Stimulated activated CD4-positive, alpha-beta T cell treated with anti-CD3 and anti-CD28 coated beads, Interleukin-1b, Interleukin-23, amount 100 ng/mL, for 24 hours (primary cell): ENCODE data around the gene MRPL39.

Source experiments
- DNase-seq, 4 experiments: peaks; one replicate each; pipeline ENCODE4 v3.0.0-alpha.2; 2020; ENCODE audit warnings: low read depth in 4 of 4, low spot score in 1 of 4

The MRPL39 gene

DNA sequence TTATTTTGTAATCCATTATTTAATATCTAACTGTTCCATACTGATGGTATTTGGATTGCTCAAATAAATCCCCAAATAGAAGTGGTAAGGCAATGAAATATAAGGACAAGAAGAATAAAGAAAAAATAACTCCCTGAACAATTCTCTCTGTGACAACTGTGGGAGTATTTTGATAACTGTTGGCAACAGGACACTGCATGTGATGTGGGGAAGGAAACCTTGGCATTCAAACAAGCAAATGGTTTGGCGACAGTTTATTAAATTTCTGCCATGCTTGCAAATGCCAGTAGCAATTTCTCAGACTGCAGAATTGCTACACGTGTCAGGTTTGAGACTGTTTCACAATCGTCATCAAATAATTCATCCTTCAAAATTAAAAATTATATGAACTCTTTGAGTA, 8.6 kb upstream of the MRPL39 start:
- DNase-seq, result no peak

DNA sequence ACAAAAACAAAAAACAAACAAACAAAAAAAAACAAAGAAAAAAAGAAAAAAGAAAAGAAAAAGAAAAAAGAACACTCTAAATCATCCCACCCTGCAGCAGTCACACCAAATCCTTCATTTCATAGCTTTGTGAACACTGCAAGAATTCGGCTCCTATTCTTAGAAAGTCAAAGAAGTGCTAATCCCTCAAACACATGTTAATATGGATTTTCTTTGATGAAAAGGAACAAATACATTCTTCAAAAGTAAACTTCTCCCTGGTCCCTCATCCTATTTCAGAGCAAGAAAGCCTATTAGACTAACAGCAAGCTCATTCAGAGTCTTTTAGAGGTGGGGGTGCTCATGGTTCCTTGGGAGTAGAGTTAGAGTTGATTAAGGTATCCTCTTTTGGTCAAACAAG, 7.2 kb upstream of the MRPL39 start:
- DNase-seq, result no peak

DNA sequence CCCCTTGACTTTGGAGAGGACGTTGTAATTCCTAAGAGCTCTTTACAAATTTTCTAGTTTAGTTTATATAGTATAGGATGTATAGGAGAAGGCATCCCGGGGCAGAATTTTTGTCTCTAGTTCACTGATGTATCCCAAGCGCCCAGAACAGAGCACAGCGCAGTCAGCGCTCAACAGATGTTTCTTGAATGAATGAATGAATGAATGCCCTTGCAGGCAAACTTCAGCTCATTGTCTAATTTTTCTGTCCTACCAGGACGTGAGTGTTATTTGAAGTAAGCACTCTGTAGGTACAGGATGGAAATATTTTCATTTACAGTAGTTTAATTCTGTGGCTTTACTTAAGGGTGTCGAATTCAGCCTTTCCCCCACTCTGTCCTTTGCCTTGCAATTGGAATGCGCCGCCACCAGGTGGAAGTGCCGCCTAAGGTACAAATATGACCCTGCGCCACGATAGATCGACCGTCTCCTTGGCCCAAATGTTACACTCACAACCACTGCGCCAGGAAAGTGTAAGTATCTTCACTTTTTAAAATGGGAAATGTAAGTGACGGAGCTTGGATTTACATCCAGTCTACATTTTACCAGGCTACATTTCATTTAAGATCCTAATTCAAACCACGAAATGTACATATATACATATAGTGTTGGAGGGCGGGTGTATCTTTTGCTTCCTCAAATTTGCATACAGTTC, 910 bp upstream of the MRPL39 start:
- peak; percentile 43 to 62 (median 54) for DNase-seq

DNA sequence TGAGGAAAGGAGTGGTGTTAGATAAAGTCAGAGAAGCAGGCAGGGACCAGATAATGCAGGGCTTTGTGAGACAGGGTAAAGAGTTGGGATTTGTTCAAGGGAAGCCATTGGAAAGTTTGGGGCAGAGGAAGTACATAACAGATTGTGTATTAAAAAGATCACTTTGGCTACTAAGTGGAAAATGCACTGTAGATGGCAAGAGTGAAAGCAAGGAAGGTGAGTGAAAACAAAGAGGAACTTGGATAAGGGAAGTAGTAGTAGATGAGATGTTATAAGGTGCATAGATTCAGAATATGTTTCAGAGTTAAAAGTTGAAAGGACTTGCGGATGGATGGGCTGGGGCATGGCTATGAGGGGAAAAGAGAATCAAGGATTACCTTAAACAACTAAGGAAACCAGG, 17.4 kb downstream of the MRPL39 start:
- DNase-seq, result no peak

DNA sequence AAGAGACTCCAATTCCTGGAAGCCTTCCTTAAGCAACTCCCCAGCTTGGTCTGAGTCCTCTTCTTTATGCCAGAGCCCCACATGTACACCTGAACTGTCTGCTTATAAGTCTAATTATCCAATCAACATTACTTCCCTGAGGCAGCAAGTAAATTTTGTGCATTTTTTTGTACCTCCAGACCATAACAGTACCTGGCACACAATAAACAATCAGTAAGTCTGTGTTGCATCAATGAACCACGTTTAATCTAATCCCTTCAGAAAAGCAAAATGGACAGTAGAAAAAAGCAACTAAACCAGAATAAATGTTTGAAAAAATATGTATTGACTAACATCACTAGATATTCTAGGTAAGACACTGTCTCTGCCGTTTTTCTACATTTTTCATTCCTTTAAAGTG, 20.5 kb downstream of the MRPL39 start:
- DNase-seq, result no peak

DNA sequence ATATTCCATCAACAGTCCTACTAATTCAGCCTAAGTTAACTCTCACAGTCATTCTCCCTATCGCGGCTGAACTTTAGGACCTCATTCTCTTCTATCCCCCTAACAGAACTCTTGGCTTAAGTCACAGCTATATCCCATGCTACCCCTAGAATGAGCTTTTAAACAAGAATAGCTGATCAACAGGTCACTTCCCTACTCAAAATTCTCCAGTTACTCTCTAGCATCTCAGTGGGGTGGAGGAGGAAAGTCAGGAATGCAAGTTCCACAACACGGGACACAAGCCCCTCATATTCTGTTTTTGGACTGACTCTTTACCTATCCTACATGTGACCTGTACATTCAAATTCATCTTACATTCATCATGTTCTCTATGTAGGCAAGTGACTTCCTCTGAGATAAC, 21.0 kb downstream of the MRPL39 start:
- no peak for DNase-seq

DNA sequence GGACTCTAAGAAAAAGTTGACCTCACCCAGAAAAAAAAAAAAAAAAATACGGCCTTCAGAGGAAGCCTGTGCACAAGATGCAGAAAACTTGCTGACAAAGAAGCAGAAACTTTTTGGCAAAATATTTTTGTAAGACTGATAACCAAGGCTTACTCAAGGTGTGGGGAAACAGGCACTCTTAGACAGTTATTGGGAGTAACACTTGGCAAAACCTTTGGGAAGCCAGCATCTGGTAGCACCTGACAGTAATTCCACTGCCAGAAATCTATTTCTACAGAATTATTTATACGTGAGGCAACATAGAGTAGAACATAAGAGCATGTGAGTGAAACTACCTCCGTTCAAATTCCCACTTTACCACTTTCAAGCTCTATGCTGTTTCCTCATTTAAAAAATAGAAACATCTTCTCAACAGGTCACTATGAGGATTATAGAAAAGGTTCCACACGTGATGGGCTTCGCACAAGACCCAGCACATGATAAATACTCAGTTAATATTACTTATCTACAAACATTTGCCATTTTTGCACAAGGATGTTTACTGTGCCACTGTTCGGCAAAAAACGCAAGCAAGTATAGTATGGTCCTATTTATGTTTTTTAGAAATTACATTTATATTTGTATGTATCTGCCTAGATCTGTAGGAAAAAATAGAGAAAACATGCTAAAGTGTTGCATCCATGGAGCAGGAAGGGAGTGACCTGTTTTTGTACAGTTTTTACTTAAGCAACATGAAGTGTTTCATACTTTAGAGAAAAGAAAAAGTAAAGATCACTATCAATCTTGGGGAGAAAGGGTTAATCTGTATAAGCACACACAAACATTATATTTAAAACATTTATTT, 22.2 kb downstream of the MRPL39 start:
- DNase-seq, result no peak

DNA sequence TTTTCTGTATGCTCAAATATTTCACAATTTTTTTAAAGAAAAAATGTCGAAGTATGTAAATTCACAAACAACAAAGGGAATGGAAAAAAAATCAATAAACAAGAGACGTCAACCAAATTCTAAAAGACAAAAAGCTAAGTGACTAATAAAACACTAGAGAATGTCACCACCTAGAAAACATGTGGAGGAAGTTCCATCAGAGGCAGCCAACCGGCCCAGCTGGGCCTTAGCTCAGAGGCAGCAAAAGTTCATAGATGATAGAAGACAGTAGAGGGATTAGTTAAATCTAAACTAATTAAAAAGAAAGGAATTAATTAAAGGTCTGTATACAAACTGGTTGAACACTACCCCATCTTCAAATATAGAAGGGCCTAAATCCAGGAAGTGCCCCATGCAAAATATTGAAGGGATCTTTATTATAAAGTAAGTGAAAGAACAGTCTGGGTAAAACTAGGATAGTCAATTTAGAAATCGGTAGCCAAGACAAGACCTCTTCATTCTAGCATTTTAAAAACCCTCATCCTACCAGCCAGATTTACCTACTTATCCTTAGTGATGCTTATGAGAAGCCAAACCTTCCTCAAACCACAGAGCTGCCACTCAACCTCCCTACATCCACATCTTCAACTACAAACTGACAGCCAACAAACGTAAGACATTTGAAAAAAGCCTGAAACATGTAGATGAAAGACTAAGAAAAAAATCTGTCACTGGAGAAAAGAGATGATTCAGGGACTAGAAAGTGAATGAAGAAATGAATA, 23.7 kb downstream of the MRPL39 start:
- DNase-seq, result no peak

DNA sequence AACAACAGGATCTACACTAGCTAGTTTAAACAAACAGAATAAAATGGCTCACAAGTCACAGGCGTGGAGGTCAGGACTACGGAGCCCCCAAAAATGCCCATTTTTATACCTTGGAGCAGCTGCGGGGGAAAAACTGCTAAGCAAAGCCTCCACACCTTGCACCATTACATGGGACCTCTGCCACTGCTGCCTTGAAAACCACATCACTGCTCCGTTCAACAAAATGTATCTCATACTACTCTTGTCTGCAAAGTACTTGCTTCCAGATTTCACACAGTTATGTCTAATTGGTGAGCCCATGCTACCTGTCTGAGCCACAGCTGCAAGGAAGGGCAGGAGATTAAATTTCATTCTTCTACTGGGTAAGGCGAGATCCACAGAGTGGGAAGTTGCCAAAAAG, 24.4 kb downstream of the MRPL39 start:
- no peak for DNase-seq

DNA sequence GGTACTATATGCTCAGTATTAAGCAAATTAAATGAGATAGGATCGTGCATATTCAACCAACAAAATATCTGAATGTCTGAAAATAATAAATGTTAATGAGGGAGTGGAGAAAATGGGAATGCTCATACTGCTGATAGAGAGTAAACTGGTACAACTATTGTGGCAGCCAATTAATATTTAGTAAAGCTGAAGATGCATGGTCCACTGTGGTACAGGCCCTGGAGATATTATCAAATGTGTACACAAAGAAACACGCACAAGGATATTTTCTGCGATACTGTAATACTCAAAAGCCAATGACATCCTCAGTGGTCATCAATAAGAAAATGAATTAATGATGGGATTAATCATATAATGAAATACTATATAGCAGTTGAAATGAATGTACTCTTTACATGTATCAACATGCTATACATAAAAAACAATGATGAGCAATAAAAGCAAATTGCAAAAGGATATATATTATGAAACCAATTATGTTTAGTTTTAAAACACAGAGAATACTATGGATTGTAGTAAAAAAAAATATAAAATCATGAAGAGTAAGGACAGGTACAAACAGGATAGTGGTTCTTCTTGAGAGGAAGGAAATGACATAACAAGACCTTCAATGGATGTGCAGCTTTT, 25.0 kb downstream of the MRPL39 start:
- no peak for DNase-seq

DNA sequence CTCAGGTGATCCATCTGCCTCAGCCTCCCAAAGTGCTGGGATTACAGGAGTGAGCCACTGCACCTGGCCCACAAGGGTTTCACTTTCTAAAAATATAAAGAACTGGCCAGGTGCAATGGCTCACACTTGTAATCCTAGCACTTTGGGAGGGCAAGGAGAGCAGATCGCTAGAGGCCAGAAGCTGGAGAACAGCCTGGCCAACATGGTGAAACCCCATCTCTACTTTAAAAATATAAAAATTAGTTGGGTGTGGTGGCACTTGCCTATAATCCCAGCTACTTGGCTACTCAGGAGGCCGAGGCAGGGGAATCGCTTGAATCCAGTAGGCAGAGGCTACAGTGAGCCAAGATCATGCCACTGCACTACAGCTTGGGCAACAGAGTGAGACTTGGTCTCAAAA, 25.7 kb downstream of the MRPL39 start:
- DNase-seq, result no peak

DNA sequence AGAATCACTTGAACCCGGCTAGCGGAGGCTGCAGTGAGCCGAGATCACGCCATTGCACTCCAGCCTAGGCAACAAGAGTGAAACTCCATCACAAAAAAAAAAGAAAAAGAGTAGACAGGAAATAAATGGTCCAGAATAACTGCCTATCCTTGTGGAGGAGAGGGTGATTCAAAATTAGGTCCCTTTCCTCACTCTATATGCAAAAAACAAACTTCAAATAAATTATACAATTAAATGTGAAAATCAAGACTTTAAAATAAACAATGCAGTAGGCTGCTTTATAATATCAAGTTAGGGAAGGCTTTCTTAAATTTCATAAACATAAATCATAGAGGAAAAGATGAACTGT, 26.4 kb downstream of the MRPL39 start:
- DNase-seq, result no peak

DNA sequence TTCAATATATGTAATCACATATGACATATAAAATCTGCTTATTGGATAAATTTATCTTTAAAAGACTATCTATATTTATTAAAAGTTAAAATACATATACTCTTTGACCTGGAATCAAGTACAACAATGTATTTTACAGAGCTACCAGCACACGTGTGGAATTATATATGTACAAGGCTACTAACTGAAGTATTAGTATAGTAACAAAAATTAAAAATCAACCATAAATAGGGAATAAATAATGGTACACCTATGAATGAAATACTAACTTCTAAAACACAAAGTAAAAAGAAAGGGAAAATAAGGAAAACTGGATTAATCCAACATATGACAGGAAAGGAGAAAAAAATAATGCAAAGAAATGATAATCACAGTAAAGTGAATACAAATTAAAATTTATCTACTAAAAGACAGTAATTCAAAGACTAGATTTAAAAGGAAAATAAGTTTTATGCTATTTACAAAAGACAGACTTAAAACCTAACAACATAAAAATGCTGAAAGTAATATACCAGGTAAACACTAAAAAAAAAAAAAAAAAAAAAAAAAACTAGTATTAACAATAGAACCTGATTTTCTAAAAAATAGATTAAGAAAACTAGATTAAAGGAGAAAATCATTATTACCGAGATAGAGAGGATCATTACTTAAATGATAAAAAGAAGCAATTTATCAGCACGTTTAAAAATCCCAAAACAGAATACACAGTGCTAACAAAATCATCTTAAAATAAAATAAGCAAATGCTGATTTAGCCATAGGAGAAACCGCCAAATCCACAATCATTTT, 27.9 kb downstream of the MRPL39 start:
- no peak for DNase-seq

DNA sequence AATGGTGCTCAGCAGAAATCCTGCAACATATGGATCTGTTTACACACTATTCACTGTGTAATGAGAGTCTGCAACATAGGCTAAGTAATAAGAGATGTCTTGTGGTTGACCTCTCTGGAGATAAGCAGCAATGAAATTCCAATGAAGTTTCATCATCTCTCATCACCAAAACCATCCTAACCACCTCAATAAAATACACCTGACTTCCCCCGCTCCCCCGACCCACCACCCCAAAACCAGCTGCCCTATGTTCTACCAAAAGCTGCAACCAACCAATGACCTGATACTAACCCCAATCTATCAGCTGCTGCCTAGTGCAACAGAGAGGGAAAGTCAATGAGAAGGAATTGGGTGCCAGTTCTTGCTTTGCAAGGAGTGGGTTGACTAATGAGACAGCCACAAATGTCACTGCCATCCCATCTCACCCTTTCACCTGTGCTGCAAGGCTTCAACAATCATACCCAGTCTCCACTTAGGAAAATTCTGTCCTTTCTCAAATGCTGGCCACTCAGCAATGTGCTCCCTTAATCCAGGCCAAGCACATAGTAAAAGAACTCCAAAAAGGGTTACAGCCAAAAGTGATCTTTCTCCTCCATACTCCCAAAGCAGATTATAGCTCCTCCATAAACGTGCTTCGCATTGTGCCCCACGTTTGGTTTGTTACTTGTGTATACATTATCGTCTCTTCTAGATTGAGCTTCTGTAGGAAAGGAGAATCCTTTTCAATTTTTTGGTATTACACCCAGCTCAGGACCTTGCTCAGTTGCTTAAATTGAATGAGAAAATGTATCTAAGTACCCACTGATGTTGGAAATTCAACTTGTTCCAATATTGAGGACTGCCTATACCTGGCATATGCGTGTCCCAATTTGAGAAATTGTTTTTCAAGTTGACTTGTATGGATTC, 29.0 kb downstream of the MRPL39 start:
- peak in 2 of 4 experiments; percentile 63 to 73 for DNase-seq

DNA sequence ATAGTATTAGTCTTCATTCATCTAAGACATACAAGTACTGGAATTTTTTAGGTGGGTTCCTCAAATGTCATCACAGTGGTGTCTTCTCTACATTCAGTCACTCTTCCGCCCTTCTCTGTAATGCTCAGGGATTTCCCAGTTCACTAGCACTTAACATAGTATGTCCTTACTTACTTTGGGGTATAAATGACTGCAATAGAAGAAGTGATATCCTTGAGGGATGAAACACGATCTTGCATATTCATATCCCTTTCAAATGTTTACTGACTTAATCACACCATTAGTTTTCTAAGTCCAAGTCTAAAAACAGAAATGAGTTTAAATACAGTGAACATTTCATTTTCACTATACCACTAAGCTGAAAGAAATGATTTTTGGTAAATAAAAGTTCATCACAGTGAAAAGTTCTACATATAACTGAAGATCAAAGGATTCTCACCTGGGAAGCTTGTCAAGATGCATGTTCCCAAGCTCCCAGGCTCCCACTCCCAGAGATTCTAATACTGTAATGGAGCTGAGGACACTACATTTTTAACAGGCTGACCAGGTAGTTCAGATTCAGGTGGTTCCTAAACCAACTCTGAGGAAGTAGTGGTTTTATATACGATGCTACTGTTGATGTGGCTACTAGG, 29.7 kb downstream of the MRPL39 start:
- no peak for DNase-seq

DNA sequence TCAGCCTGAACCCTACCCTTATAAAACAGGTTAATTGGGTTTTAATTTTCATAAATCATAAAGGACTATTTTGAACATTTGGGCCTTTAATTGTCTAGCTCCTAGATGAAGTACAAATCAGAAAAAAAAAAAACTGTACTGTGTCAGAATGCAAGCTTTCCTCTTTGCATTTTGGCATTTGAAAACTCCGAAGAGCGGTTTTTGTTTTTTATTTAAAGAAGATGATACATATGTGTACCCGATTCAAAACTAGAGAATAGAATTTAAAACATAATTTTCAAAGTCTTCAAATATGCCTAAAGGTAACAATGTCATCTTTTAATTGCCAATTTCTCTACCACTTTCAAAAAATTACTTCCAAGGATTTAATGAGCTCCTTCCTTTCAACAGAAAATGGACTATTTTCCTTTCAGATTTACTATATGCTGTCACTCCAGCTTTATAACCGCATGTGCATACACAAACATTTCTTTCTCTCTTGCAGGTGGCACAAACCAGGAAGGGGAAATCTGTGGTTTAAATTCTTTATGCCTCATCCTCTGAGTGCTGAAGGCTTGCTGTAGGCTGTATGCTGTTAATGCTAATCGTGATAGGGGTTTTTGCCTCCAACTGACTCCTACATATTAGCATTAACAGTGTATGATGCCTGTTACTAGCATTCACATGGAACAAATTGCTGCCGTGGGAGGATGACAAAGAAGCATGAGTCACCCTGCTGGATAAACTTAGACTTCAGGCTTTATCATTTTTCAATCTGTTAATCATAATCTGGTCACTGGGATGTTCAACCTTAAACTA, 33.7 kb downstream of the MRPL39 start:
- DNase-seq, result no peak

DNA sequence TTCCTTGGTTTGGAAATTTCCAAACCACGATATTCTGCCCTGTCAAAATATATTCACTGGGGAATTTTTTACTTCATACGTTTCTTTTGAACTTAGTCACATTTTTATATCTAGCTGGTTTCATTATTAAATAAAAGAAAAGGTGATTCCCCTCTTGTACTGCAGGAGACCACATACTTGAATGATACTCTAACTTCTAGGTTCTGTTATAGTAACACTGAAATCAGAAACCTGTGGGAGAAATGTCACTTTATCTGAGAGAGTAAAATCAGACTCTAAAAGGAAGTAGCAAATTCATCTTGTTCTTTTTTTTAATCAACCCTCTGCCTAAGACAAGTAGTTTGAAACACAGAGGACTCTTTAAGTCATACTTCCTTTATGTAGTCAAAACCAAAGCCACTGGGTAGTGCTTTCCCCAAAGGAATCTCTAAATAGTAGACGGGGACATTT, 34.4 kb downstream of the MRPL39 start:
- DNase-seq, result no peak

DNA sequence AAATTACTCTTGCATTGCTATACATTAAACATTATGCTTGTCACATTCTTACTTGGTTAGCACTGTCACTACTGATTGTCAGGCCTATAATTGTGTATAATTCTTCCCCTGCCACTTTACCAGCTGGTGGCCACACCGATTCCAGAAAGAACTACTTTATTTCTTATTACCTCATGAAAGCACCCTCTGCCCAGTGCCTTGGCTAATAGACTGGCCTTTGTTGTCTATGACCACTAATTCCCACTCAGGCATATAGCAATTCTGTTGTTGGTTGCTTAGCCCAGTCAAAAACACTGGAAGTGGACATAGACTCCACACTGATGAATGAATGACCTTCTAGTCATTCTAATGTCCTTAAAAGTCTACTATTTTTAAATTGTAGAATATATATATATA, 35.6 kb downstream of the MRPL39 start:
- no peak for DNase-seq
